ENCODE measurements around the gene PRKAG2. TPM values are rescaled to one million over a fixed set of nuclear protein-coding genes. Genes with fewer than 3 reads are reported as not detected.
A peak's percentile ranks its signal among the peaks of the same experiment; 100 is the strongest.

The PRKAG2 gene
- total and polyA plus RNA-seq, 2 of the 8 experiments (the other 6 are each of a cell fraction or from before 2014, with no cell fraction given) = 7.5 to 18.1 TPM

GRCh38 chr7:151721694-151722093 is 155.2 kb downstream of the PRKAG2 start:
- Histone ChIP-seq H3K23me2 (ENCODE audit: low read depth, low read length) (no peaks in the 10 kb centered on the region), H4K8ac (ENCODE audit: extremely low read depth, insufficient read depth, low read length) (no peak overlapping the region), H3K14ac (ENCODE audit: insufficient read length) (no peak overlapping the region), H2BK120ac (replicated peaks; ENCODE audit: low read depth, low read length) (no peak overlapping the region), H3K4me1 (replicated peaks in 1 of 4; ENCODE audit: control insufficient read depth in 3 of 4, insufficient read depth in 4 of 4, low read length in 3 of 4) (peaks cover 0 to 2% (median 0%) of the 10 kb centered on the region in 4 experiments; a peak in 1 of 7 replicates), H2BK5ac (ENCODE audit: low read depth, low read length) (no peak overlapping the region), H3K9me3 (ENCODE audit: insufficient read depth in 2 of 2, low read depth in 1 of 2, low read length in 1 of 2) (no peaks in the 10 kb centered on the region), H2BK12ac (ENCODE audit: low read depth, low read length) (no peak overlapping the region; the same call in 1 of the 2 replicates), H2BK20ac (ENCODE audit: low read length) (no peak overlapping the region), H3K56ac (replicated peaks; ENCODE audit: insufficient read length, low read depth, low read length) (no peak overlapping the region), H3K9ac (replicated peaks in 1 of 4; ENCODE audit: extremely low read depth in 1 of 4, low read depth in 3 of 4, low read length in 3 of 4) (no peak overlapping the region), H2BK15ac (ENCODE audit: low read length) (0 out of 2 replicates have a peak overlapping the region, but pooled peaks have one; percentile 81), H3K79me1 (ENCODE audit: low read depth, low read length) (no peaks in the 10 kb centered on the region), H2AFZ (ENCODE audit: low read length) (no peak overlapping the region), H3K4me3 (ENCODE audit: extremely low read depth in 1 of 4, insufficient read depth in 2 of 4, low read depth in 3 of 4, low read length in 4 of 4) (no peak overlapping the region), H3K27ac (ENCODE audit: low read depth, low read length) (no peak overlapping the region), H3K36me3 (ENCODE audit: control insufficient read depth in 2 of 4, insufficient read depth in 4 of 4, low read length in 3 of 4) (no peaks in the 10 kb centered on the region), H3K27me3 (replicated peaks in 1 of 4; ENCODE audit: control insufficient read depth in 3 of 4, extremely low read depth in 1 of 4, insufficient read depth in 3 of 4, low read length in 3 of 4) (no peaks in the 10 kb centered on the region), H3K23ac (ENCODE audit: insufficient read length) (no peak overlapping the region), H4K5ac (ENCODE audit: insufficient read length, low read depth, low read length) (no peak overlapping the region), H3K4ac (replicated peaks; ENCODE audit: insufficient read length, low read depth, low read length) (no peak overlapping the region), H4K91ac (replicated peaks; ENCODE audit: insufficient read length, low read length) (no peak overlapping the region), H3K18ac (ENCODE audit: extremely low read depth, low read length) (no peak overlapping the region), H4K20me1 (replicated peaks in 1 of 2; ENCODE audit: control insufficient read depth in 1 of 2, insufficient read depth in 2 of 2, low read length in 2 of 2) (no peaks in the 10 kb centered on the region), H3K79me2 (ENCODE audit: control insufficient read depth in 1 of 2, insufficient read depth in 2 of 2, low read length in 2 of 2) (no peaks in the 10 kb centered on the region), H2AK5ac (ENCODE audit: low read depth, low read length) (no peak overlapping the region), H3K4me2 (ENCODE audit: insufficient read depth in 1 of 2, low read depth in 2 of 2, low read length in 2 of 2) (no peak overlapping the region)
- no peak for FAIRE-seq
- no peak for TF ChIP-seq RBBP5 (IDR thresholded peaks at IDR 0.05; ENCODE audit: borderline replicate concordance, low read depth, low read length)
- TF ChIP-seq KDM5A (IDR thresholded peaks at IDR 0.05; ENCODE audit: low read length) = no peak
- TF ChIP-seq SRF (IDR thresholded peaks at IDR 0.05; ENCODE audit: low read depth, low read length) = no peak
- TF ChIP-seq CHD2 (IDR thresholded peaks at IDR 0.05; ENCODE audit: low read length) = no peak
- TF ChIP-seq EZH2 (IDR thresholded peaks at IDR 0.05; ENCODE audit: low read depth, low read length, severe bottlenecking) = no peak
- TF ChIP-seq CHD1 (IDR thresholded peaks at IDR 0.05; ENCODE audit: low read depth, low read length) = no peak
- no peak for TF ChIP-seq CTBP2 (IDR thresholded peaks at IDR 0.05; ENCODE audit: borderline replicate concordance, insufficient read depth, insufficient read length, low read length)
- no peak for TF ChIP-seq SIN3A (conservative IDR thresholded peaks at IDR 0.05 in 1 of 2, IDR thresholded peaks at IDR 0.05 in 1 of 2; ENCODE audit: low read depth in 1 of 2, low read length in 2 of 2)
- TF ChIP-seq KDM1A (IDR thresholded peaks at IDR 0.05; ENCODE audit: borderline replicate concordance, low read length) = no peak
- no peak for TF ChIP-seq MAFK (IDR thresholded peaks at IDR 0.05; ENCODE audit: low read depth, low read length)
- no peak for TF ChIP-seq JUN (IDR thresholded peaks at IDR 0.05; ENCODE audit: low read depth, low read length)
- TF ChIP-seq SUZ12 (IDR thresholded peaks at IDR 0.05; ENCODE audit: low read length) = no peak
- ChIA-PET CTCF (ENCODE audit: partially characterized antibody) (interaction anchor here (0.6 to 1.6 kb wide), 4 partner anchors 15 to 708 kb away, joined by 3 to 6 read pairs (median 3); no protein-coding TSS in a partner anchor), POLR2A (ENCODE audit: partially characterized antibody) (no interaction called here)
- no peak for DNase-seq (ENCODE audit: low read depth in 1 of 2, low spot score in 2 of 2)
- 87% methylated on average over 5 of the region's 5 CpGs; no CpG with 5 or more reads in 1 of the 2 experiments for WGBS, 2 experiments (ENCODE audit: extremely low coverage in 1 of 2, insufficient coverage in 1 of 2, insufficient read length in 1 of 2, insufficient replicate concordance in 2 of 2, low coverage in 1 of 2, low lambda C conversion rate in 2 of 2, missing lambda C conversion rate in 1 of 2)

Data from H1 (cell line).